Activated naive CD8-positive, alpha-beta T cell treated with anti-CD3 and anti-CD28 coated beads, Interleukin-2, amount 10 ng/mL, durations not matched to agents 7 days and 5 days (primary cell): ENCODE data around the gene PCSK4. TPM values are rescaled to one million over a fixed set of nuclear protein-coding genes. Genes with fewer than 3 reads are reported as not detected.
"Not testable (repeated sequence)": the region's sequence is repeated elsewhere in the genome, so short reads cannot be mapped to it uniquely, and the experiment has no call there.

Source experiments
- ATAC-seq: fragments of 150-1000 bp; cut with Tn5 transposase; one replicate; pipeline ENCODE4 v1.10.0; 2021; ENCODE audit warnings: low read depth, moderate library complexity
- POLR2A ChIA-PET: fragments of 350-600 bp; sonication (Branson Sonifier 250); formaldehyde crosslinking; loops from one replicate; lab custom pipeline; 2021; ENCODE audit warnings: antibody characterized with exemption; lab: Charles Lee
- DNase-seq: peaks from one replicate; pipeline ENCODE4 v3.0.0; 2021
- H3K27ac Mint-ChIP-seq: one replicate; pipeline ENCODE4 v1.8.0; 2022; ENCODE audit warnings: mild to moderate bottlenecking, mixed read lengths
- H3K27me3 Mint-ChIP-seq: one replicate; pipeline ENCODE4 v1.8.0; 2022; ENCODE audit warnings: mild to moderate bottlenecking, moderate library complexity, mixed read lengths
- H3K36me3 Mint-ChIP-seq: one replicate; pipeline ENCODE4 v1.8.0; 2021; ENCODE audit warnings: mild to moderate bottlenecking, mixed read lengths
- H3K4me1 Mint-ChIP-seq: one replicate; pipeline ENCODE4 v1.8.0; 2021; ENCODE audit warnings: mixed read lengths
- H3K4me3 Mint-ChIP-seq: one replicate; pipeline ENCODE4 v1.8.0; 2022; ENCODE audit warnings: mild to moderate bottlenecking, moderate library complexity, mixed read lengths
- H3K9me3 Mint-ChIP-seq: one replicate; pipeline ENCODE4 v1.8.0; 2021; ENCODE audit warnings: mixed read lengths
- total RNA-seq, 2 experiments: library from RNA; stranded (reverse); gene quantifications; one replicate each; pipeline ENCODE4 v1.2.3, GENCODE V29; 2021

Gene PCSK4
- total RNA-seq, 2 experiments from 2014 or later, result 6.7 to 9.7 TPM

DNA sequence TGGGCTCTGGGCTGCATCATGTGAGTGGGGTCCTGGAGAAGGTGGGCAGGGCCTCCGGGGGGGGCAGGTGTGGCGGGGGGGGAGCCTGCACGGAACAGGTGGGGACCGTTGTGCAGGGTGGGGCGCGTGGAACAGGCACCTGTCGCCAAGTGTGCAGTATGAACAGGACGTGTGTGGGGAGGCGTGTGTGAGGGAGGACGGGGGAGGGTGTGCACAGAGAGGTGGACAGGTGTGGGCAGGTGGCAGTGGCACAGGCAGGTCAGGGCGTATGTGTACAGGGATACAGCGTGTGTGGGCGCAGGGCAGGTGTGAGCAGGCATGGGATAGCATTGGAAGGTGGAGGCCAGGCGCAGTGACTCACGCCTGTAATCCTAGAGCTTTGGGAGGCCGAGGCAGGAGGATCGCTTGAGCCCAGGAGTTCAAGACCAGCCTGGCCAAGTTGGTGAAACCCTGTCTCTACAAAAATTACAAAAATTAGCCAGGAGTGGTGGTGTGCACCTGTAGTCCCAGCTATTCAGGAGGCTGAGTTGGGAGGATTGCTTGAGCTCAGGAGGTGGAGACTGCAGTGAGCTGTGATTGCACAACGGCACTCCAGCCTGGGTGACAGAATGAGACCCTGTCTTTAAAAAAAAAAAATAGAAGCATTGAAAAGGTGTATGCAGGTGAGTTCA is 37.0 kb upstream of the PCSK4 start:
- Mint-ChIP-seq H3K27ac (no peak overlapping the region), H3K27me3 (peaks cover 23% of the 10 kb centered on the region), H3K9me3 (no peaks in the 10 kb centered on the region)

DNA sequence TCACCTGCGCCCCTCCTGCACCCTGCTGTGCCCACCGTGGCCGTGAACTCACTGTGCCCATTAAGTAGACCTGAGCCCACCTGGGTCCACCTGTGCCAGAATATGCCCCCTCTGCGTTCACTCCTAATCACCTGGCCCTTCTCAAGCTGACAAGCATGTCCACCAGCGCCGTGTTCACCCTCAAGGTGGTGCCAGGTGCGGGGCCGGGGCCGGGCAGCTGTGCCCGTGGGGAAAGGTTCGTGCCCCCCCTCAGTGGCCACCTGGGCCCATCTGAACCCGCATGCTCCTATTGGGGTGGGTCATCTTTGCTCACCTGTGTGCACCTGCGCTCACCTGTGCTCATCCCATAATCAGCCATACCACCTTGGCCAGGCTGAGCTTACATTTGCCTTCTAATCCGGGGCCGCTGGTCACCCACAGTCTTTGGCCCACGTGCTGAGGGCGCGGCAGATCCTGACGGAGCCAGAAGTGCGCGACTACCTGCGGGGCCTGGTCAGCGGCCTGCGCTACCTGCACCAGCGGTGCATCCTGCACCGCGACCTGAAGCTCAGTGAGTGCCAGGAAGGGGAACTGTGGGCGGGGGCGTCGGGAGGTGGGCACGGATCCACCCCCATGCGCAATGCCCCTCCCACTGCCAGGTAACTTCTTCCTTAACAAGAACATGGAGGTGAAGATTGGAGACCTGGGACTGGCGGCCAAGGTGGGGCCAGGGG is 36.1 kb upstream of the PCSK4 start:
- Mint-ChIP-seq H3K27ac (no peak overlapping the region), H3K36me3 (no peaks in the 10 kb centered on the region), H3K9me3 (no peaks in the 10 kb centered on the region), H3K4me1 (peaks cover 4% of the 10 kb centered on the region), H3K4me3 (no peak overlapping the region), H3K27me3 (peaks cover 23% of the 10 kb centered on the region)
- POLR2A ChIA-PET, result no interaction called here
- ATAC-seq (no peak), DNase-seq (no peak)

More for the DNA sequence above, 37.0 kb upstream of the PCSK4 start:
- Mint-ChIP-seq H3K4me3 (no peak overlapping the region), H3K4me1 (peaks cover 4% of the 10 kb centered on the region), H3K36me3 (no peaks in the 10 kb centered on the region)
- no peak for ATAC-seq
- POLR2A ChIA-PET, result no interaction called here
- no peak for DNase-seq

DNA sequence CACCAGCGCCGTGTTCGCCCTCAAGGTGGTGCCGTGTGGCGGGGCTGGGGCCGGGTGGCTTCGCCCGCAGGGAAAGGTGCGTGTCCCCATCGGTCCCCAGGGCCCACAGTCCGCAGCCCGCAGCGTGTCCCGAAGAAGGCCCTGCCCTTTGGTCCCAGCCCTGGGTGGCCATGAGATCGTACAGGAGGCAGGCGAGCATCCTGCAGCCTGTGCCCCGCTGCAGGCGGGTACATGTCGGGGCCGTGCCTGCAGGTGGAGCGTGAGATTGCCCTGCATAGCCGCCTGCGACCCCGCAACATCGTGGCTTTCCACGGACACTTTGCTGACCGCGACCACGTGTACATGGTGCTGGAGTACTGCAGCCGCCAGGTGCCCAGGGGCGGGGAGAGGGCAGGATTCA is 35.2 kb upstream of the PCSK4 start:
- Mint-ChIP-seq H3K36me3 (no peaks in the 10 kb centered on the region), H3K4me3 (no peak overlapping the region), H3K27ac (no peak overlapping the region), H3K4me1 (peaks cover 4% of the 10 kb centered on the region), H3K27me3 (peaks cover 23% of the 10 kb centered on the region), H3K9me3 (no peaks in the 10 kb centered on the region)
- ATAC-seq (no peak), DNase-seq (no peak)
- POLR2A ChIA-PET, result no interaction called here

DNA sequence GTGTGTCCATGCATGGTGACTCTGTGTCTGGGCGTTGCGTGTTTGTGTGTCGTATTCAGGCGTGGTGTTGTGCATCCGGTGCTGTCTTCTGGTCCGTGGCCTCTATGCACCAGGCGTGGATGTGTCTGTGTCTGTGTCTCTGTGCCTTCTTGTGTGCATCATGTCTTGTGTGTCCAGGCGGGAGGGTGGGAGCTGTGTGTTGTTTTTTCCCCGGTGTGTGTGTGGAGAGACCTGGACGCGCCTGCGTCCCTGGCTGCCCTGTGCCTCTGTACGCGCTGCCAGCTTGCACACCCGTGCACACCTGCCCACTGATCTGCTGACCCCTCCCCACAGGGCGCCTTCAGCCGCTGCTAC is 34.8 kb upstream of the PCSK4 start:
- POLR2A ChIA-PET, result no interaction called here
- H3K4me1 Mint-ChIP-seq, result peaks cover 4% of the 10 kb centered on the region
- no peak overlapping the region for H3K4me3 Mint-ChIP-seq
- H3K9me3 Mint-ChIP-seq, result no peaks in the 10 kb centered on the region
- DNase-seq, result no peak
- H3K27me3 Mint-ChIP-seq, result peaks cover 23% of the 10 kb centered on the region
- no peak overlapping the region for H3K27ac Mint-ChIP-seq
- no peaks in the 10 kb centered on the region for H3K36me3 Mint-ChIP-seq
- no peak for ATAC-seq

DNA sequence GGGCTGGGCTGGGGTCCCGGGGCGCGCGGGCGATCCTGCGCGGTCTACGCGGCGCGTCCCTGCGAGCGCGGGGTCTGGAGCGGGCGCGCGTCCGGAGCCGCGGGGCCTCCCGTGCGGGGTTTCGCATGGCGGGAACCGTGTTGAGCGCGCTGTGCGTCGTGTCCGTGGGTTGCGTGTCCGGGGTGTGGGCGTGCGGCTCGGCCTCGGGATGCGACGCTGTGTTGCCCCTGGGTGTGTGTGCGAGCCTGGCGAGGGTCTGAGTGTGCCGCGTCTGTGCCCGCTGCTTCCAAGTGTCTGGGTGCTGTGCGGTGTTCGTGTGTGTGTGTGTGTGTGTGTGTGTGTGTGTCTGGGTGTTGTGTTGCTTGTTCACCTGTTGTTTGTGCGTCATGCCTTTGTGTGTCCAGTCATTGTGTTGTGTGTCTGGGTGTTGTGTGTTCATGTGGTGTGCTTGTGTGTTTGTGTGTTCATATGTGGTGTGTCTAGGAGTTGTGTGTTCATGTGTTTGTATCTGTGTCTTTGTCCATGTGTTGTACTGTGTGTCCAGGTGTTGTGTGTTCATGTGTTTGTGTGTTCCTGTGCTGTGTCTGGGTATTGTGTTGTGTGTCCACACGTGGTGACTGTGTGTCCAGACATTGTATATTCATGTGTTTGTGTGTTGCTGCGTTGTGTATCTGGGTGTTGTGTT is 34.3 kb upstream of the PCSK4 start:
- Mint-ChIP-seq H3K27ac (peak overlapping the region; percentile 35), H3K36me3 (no peaks in the 10 kb centered on the region), H3K4me3 (no peak overlapping the region), H3K27me3 (peaks cover 23% of the 10 kb centered on the region), H3K4me1 (peaks cover 4% of the 10 kb centered on the region), H3K9me3 (no peaks in the 10 kb centered on the region)
- ATAC-seq (no peak), DNase-seq (no peak)
- POLR2A ChIA-PET, result no interaction called here

DNA sequence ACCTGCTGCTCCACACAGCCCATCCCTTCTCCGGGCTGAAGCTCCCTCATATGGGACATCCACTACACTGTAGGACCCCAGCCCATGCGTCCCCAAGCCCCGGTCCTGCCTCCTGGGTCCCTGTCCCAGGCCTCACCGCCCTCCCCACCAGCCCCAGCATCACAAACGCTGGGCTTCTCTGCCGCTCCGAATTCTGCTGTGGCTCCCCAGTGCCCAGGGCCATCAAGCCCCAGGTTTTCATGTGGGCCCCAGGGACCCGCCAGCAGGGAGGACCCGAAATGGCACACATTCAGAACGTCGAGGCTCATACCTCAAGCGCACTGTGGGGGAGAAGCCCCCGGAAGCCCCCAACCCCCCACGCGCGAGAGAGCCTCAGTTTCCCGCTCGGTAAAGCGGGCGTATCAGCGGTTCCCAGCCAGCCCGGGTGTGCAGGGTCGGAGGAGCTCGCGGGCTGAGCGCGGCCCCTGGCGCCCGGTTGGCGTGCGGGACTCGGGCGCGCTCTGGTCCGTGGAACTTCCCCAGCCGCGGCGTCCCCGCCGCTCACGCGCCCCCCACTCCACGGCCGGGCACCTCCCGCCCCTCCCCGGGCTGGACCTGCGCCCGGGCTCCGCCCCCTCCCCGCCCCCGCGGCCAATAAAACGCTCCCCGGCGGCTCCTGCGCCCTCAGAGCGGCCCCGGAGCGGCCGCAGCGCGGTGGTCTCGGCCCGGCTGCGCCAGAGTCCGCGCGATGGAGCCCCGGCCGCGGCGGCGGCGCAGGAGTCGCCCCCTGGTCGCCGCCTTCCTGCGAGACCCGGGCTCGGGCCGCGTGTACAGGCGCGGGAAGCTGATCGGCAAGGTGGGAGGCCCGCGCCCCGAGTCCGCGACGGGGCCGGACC is 33.5 kb upstream of the PCSK4 start, which contains the start of gene PLK5:
PLK5 (plus strand) TSS at position 666 of the 875 bp plus-strand sequence. CDS start 2,920 bp downstream, outside the sequence.
- Mint-ChIP-seq H3K4me3 (no peak within 1 kb of the TSS), H3K4me1 (peaks cover 4% of the 10 kb centered on the region), H3K27me3 (peaks cover 23% of the 10 kb centered on the region), H3K36me3 (no peaks in the 10 kb centered on the region), H3K9me3 (no peaks in the 10 kb centered on the region), H3K27ac (peak within 1 kb of the TSS; percentile 35)
- ATAC-seq (no peak), DNase-seq (no peak)
- POLR2A ChIA-PET, result no interaction called here

DNA sequence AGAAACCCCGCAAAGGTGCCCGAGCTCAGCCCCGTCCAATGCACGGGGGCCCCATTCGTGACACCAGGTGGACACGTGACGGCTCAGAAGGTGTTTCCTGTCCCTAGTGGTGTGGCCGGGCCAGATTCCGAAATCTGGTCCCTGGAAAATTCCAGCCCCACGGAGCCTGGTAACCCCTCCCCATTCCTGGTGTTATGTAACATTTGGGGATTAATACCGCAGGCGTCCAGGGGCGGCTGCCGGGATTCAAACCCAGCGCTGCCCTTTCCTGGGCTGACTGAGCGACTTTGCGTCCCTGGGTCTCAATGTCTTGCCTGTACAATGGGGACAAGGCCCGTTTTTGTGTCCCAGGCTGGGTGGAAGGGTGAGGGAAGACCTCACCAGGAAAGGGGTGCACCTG is 32.7 kb upstream of the PCSK4 start:
- no peak for DNase-seq
- Mint-ChIP-seq H3K9me3 (no peaks in the 10 kb centered on the region), H3K4me3 (no peak overlapping the region), H3K36me3 (no peaks in the 10 kb centered on the region), H3K4me1 (peaks cover 4% of the 10 kb centered on the region), H3K27me3 (peaks cover 23% of the 10 kb centered on the region), H3K27ac (no peak overlapping the region)
- ATAC-seq, result no peak
- POLR2A ChIA-PET, result no interaction called here

DNA sequence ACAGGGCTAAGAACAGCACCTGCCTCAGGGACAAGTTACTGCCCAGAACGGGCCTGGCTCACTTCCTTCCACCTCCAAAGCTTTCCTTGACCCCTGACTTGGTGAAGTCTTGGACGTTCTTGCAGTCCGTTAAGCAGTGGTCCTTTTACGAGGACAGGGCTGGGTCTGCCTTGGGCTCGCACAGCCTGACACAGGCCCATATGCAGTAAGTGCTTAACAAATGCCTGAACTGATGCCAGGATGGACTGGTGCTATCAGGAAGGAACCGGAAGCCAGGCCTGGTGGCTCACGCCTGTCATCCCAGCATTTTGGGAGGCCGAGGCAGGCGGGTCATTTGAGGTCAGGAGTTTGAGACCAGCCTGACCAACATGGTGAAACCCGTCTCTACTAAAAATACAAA is 31.9 kb upstream of the PCSK4 start:
- ATAC-seq (no peak), DNase-seq (no peak)
- POLR2A ChIA-PET, result no interaction called here
- Mint-ChIP-seq H3K9me3 (no peaks in the 10 kb centered on the region), H3K36me3 (no peaks in the 10 kb centered on the region), H3K27me3 (peaks cover 20% of the 10 kb centered on the region), H3K27ac (no peak overlapping the region), H3K4me3 (no peak overlapping the region), H3K4me1 (peaks cover 4% of the 10 kb centered on the region)

DNA sequence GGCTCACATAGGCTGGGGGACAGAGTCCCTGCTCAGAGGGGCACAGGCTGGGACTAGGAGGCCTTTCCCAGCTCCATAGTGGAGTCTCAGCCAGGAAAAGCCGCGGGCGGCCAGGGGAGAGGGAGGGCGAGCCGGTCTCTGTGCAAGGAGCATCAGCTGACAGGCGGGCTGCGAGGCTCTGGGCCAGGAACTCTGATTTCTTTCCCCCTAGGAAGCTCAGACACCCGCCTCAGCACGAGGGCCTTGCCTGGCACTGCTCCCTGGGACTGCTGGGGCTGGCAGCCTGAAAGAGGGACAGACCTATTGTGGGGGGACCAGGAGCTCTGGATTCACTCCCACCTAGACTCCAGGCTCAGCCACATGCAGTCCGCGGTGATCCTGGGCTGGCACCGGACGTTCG is 31.5 kb upstream of the PCSK4 start:
- DNase-seq, result no peak
- Mint-ChIP-seq H3K36me3 (no peaks in the 10 kb centered on the region), H3K4me3 (no peak overlapping the region), H3K27ac (no peak overlapping the region), H3K27me3 (peaks cover 20% of the 10 kb centered on the region), H3K9me3 (no peaks in the 10 kb centered on the region), H3K4me1 (peaks cover 4% of the 10 kb centered on the region)
- POLR2A ChIA-PET, result no interaction called here
- no peak for ATAC-seq

DNA sequence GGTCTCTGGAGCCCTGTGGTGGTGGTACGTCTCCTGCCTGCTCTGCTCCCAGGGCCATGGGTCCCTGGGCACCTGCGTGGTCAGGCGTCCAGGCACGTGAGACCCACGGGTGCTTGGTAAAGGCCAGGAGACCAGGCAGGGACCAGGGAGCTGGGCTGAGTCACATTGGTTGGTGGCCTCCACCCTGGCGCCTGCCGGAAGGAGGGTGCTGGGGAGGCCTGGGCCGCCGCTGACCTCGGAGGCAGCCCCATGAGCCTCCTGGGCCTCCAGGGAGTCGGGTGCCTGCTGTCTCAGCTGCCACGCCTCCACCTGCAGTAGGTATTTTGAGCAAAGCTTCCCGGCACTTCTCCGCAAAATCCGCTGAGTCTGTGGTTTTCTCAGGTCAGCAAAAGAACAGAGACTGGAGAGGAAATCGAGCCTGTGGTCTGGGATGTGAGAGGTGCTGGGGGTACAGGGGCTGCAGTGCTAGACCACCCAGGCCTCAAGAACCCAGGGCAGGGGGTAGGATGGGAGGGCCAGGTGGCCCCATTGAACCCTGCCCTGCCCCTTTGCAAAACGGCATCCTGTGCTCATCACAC is 30.1 kb upstream of the PCSK4 start:
- POLR2A ChIA-PET, result no interaction called here
- H3K36me3 Mint-ChIP-seq, result no peaks in the 10 kb centered on the region
- no peak overlapping the region for H3K4me3 Mint-ChIP-seq

DNA sequence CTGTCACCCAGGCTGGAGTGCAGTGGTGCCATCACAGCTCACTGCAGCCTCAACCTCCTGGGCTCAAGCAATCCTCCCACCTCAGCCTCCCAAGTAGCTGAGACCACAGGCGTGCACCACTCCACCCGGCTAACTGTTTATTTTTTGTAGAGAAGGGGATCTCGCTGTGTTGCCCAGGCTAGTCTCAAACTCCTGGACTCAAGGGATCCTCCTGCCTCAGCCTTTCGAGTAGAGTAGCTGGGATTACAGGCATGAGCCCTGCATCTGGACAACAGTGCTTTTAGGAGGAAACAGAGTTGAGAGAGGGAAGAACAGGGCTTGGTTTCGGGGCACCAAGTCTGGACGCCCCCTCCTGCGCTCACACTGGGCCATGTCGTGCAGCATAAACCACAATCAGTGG is 29.7 kb upstream of the PCSK4 start:
- H3K4me3 Mint-ChIP-seq, POLR2A ChIA-PET, H3K4me1 Mint-ChIP-seq, ATAC-seq, H3K36me3 Mint-ChIP-seq, H3K9me3 Mint-ChIP-seq, H3K27ac Mint-ChIP-seq, DNase-seq: not testable (repeated sequence)
- H3K27me3 Mint-ChIP-seq, result peaks cover 14% of the 10 kb centered on the region

More for the DNA sequence above, 30.1 kb upstream of the PCSK4 start:
- DNase-seq, result no peak
- ATAC-seq, result no peak
- H3K4me1 Mint-ChIP-seq, result peaks cover 4% of the 10 kb centered on the region
- H3K9me3 Mint-ChIP-seq, result no peaks in the 10 kb centered on the region
- H3K27ac Mint-ChIP-seq, result no peak overlapping the region
- H3K27me3 Mint-ChIP-seq, result peaks cover 18% of the 10 kb centered on the region

DNA sequence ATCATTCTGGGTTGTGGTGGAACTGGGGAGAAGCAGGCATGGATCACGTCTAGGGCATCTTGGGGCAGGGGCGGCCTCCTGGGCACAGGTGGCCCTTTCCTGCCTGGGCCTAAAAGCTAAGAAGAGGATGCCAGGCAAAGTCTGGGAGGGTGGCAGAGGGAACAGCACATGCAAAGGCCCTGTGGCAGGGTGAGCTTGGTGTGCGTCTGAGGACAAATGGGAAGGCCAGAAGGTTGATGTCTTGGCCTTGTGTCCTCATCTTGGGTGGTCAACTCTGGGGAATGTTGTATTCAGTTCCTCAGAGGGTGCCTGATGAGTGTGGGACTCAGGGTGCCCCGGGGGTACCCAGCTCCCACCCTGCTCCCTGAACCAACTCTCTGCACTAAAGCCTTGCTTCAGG is 28.3 kb upstream of the PCSK4 start:
- no peaks in the 10 kb centered on the region for H3K36me3 Mint-ChIP-seq
- no peak for ATAC-seq
- no peaks in the 10 kb centered on the region for H3K4me1 Mint-ChIP-seq
- POLR2A ChIA-PET, result no interaction called here
- H3K27me3 Mint-ChIP-seq, result peaks cover 8% of the 10 kb centered on the region
- no peak overlapping the region for H3K27ac Mint-ChIP-seq
- H3K9me3 Mint-ChIP-seq, result no peaks in the 10 kb centered on the region
- no peak for DNase-seq
- no peak overlapping the region for H3K4me3 Mint-ChIP-seq

DNA sequence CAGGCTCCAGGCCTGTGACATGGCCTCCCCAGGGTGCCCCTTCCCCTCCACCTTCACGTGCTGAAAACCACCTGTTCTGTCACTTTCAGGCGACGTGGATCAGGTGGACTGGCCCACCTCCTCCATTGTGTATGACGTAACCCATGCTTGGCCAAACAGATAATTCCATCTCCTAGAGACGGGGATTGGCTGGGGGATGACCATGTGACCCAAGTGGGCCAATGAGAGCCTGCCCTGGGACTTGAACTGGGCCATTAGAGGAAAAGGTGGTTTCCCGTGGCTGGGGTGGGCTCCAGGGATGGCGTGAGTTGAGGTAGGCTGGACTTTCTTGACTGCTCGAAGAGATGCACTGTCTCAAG is 26.2 kb upstream of the PCSK4 start:
- Mint-ChIP-seq H3K4me3 (no peak overlapping the region), H3K27me3 (peaks cover under 1% of the 10 kb centered on the region), H3K27ac (no peak overlapping the region), H3K36me3 (no peaks in the 10 kb centered on the region), H3K4me1 (peaks cover 5% of the 10 kb centered on the region), H3K9me3 (no peaks in the 10 kb centered on the region)
- ATAC-seq, result no peak
- DNase-seq, result no peak
- POLR2A ChIA-PET, result no interaction called here
